ENCODE results near the gene TTC9B. TPM values are rescaled to one million over a fixed set of nuclear protein-coding genes. Genes with fewer than 3 reads are reported as not detected.

TTC9B gene
- total and polyA plus RNA-seq, 2 of the 13 experiments (the other 11 are each of a cell fraction or from before 2014, with no cell fraction given): not detected

DNA sequence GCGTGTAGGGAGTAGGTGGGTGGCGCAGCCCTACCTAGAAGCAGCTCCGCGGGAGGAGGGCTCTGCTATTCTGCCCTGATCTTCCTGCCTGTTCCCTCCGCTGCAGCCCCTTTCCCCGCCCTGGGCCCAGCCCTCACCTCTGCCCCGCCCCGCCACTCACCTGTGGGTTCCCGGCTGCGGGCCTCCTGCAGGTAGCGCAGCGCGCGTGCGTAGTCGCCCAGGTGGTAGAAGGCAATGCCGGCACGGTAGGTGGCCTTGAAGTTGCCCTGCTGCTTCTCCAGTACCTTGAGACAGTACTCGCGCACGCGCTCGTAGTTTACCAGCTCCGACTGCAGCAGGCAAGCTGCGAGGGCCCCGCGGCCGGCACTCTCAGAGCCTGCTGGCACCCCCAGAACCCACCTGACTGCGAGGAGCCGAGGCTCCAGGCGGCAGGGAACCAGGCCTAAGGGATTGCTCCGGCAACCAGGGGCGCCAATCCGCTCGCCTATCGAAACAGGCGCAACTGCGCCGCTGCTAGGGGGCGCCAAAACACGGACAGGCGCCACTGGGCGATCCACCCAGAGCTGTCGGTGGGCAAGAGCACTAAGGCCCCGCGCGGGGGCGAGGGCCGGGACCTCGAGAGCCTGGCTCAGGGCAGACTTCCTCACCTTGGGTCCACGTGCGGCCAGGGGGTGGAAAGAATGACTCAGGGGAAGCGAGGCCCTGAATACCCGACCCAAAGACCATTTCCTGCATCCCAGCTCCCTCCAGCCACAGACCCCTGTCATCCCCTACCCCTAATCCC is 965 bp downstream of the TTC9B start (continued):
- TF ChIP-seq HNRNPH1 (optimal IDR thresholded peaks at IDR 0.05; ENCODE audit: low read depth, low read length): no peak
- peak; percentile 79 for TF ChIP-seq ZBTB38 (CRISPR knock-in tag; IDR thresholded peaks at IDR 0.05)
- peak; percentile 48 for TF ChIP-seq STAG1 (CRISPR knock-in tag; IDR thresholded peaks at IDR 0.05)
- TF ChIP-seq POGZ (CRISPR knock-in tag; IDR thresholded peaks at IDR 0.05): 0 out of 2 replicates have a peak, but pooled peaks have one; percentile 38
- TF ChIP-seq, protein P1, sequence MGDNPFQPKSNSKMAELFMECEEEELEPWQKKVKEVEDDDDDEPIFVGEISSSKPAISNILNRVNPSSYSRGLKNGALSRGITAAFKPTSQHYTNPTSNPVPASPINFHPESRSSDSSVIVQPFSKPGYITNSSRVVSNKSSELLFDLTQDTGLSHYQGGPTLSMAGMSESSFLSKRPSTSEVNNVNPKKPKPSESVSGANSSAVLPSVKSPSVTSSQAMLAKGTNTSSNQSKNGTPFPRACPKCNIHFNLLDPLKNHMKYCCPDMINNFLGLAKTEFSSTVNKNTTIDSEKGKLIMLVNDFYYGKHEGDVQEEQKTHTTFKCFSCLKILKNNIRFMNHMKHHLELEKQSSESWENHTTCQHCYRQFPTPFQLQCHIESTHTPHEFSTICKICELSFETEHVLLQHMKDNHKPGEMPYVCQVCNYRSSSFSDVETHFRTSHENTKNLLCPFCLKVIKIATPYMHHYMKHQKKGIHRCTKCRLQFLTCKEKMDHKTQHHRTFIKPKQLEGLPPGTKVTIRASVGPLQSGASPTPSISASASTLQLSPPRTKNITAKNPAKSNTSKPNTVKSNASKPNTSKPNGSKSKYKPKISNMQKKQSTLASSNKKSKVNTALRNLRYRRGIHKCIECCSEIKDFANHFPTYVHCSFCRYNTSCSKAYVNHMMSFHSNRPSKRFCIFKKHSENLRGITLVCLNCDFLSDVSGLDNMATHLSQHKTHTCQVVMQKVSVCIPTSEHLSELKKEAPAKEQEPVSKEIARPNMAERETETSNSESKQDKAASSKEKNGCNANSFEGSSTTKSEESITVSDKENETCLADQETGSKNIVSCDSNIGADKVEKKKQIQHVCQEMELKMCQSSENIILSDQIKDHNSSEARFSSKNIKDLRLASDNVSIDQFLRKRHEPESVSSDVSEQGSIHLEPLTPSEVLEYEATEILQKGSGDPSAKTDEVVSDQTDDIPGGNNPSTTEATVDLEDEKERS (CRISPR knock-in tag; IDR thresholded peaks at IDR 0.05): 0 out of 2 replicates have a peak, but pooled peaks have one; percentile 24
- no peak for TF ChIP-seq SCMH1 (CRISPR knock-in tag; IDR thresholded peaks at IDR 0.05; ENCODE audit: borderline replicate concordance)
- TF ChIP-seq RXRA (CRISPR knock-in tag; IDR thresholded peaks at IDR 0.05): peak; percentile 40; the same call in 1 of the 2 replicates
- TF ChIP-seq HMG20A (CRISPR knock-in tag; IDR thresholded peaks at IDR 0.05; ENCODE audit: borderline replicate concordance): no peak
- no peak for TF ChIP-seq JUND (CRISPR knock-in tag; IDR thresholded peaks at IDR 0.05)
- no peak for TF ChIP-seq KDM5B (CRISPR knock-in tag; IDR thresholded peaks at IDR 0.05; ENCODE audit: borderline replicate concordance)
- no peak for TF ChIP-seq SP1 (IDR thresholded peaks at IDR 0.05)
- TF ChIP-seq SP1 (CRISPR knock-in tag; IDR thresholded peaks at IDR 0.05): no peak
- TF ChIP-seq, protein P2, sequence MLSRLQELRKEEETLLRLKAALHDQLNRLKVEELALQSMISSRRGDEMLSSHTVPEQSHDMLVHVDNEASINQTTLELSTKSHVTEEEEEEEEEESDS (CRISPR knock-in tag; IDR thresholded peaks at IDR 0.05; ENCODE audit: borderline replicate concordance): no peak
- peak; percentile 80 for TF ChIP-seq ZNF777 (CRISPR knock-in tag; IDR thresholded peaks at IDR 0.05)
- no peak for TF ChIP-seq ZNF605 (CRISPR knock-in tag; IDR thresholded peaks at IDR 0.05)
- no peak for TF ChIP-seq SMARCC2 (IDR thresholded peaks at IDR 0.05)
- TF ChIP-seq, protein P3, sequence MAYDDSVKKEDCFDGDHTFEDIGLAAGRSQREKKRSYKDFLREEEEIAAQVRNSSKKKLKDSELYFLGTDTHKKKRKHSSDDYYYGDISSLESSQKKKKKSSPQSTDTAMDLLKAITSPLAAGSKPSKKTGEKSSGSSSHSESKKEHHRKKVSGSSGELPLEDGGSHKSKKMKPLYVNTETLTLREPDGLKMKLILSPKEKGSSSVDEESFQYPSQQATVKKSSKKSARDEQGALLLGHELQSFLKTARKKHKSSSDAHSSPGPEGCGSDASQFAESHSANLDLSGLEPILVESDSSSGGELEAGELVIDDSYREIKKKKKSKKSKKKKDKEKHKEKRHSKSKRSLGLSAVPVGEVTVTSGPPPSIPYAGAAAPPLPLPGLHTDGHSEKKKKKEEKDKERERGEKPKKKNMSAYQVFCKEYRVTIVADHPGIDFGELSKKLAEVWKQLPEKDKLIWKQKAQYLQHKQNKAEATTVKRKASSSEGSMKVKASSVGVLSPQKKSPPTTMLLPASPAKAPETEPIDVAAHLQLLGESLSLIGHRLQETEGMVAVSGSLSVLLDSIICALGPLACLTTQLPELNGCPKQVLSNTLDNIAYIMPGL (CRISPR knock-in tag; IDR thresholded peaks at IDR 0.05; ENCODE audit: borderline replicate concordance in 1 of 2, low read depth in 1 of 2): no peak
- no peak for TF ChIP-seq POLR2A (IDR thresholded peaks at IDR 0.05; ENCODE audit: insufficient read depth in 1 of 2, low read depth in 2 of 2, low read length in 2 of 2)
- no peak for TF ChIP-seq ZFP37 (CRISPR knock-in tag; IDR thresholded peaks at IDR 0.05; ENCODE audit: borderline replicate concordance)
- TF ChIP-seq ZMYM4 (CRISPR knock-in tag; IDR thresholded peaks at IDR 0.05): 0 out of 2 replicates have a peak, but pooled peaks have one; percentile 17
- TF ChIP-seq, protein P4, sequence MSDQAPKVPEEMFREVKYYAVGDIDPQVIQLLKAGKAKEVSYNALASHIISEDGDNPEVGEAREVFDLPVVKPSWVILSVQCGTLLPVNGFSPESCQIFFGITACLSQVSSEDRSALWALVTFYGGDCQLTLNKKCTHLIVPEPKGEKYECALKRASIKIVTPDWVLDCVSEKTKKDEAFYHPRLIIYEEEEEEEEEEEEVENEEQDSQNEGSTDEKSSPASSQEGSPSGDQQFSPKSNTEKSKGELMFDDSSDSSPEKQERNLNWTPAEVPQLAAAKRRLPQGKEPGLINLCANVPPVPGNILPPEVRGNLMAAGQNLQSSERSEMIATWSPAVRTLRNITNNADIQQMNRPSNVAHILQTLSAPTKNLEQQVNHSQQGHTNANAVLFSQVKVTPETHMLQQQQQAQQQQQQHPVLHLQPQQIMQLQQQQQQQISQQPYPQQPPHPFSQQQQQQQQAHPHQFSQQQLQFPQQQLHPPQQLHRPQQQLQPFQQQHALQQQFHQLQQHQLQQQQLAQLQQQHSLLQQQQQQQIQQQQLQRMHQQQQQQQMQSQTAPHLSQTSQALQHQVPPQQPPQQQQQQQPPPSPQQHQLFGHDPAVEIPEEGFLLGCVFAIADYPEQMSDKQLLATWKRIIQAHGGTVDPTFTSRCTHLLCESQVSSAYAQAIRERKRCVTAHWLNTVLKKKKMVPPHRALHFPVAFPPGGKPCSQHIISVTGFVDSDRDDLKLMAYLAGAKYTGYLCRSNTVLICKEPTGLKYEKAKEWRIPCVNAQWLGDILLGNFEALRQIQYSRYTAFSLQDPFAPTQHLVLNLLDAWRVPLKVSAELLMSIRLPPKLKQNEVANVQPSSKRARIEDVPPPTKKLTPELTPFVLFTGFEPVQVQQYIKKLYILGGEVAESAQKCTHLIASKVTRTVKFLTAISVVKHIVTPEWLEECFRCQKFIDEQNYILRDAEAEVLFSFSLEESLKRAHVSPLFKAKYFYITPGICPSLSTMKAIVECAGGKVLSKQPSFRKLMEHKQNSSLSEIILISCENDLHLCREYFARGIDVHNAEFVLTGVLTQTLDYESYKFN (CRISPR knock-in tag; conservative IDR thresholded peaks at IDR 0.05): no peak
- 0 out of 2 replicates have a peak, but pooled peaks have one; percentile 33 for TF ChIP-seq HOXA3 (CRISPR knock-in tag; IDR thresholded peaks at IDR 0.05)
